ENCODE measurements around the gene GRAMD2A.

DNA sequence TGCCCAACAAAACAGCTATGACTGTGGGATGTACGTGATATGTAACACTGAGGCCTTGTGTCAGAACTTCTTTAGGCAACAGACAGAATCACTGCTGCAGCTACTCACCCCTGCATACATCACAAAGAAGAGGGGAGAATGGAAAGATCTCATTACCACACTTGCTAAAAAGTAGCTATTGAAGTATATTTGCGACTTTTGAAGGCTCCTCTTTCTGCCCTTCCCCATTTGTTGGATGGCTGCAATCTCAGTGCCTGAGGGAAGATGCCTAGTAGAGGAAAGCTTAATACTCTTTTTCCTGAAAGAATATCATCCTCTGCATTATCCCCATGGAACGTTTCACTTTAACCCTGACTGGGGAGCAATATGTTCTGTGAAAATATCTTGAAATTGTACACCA is 57.5 kb downstream of the GRAMD2A start:
- TF ChIP-seq CTCF (IDR thresholded peaks at IDR 0.05) (no peak), EP300 (IDR thresholded peaks at IDR 0.05) (no peak)
